SK-N-MC (cell line): ENCODE data around the gene SNRPA.

Experiments used
- EZH2 ChIP-seq: fragments of 200-600 bp; sonication (generic); IDR thresholded peaks from one replicate; pipeline ENCODE4 v1.6.1; 2017; ENCODE audit warnings: antibody characterized with exemption
- FOXP2 ChIP-seq: optimal IDR thresholded peaks from 2 replicates; pipeline ENCODE3; 2011; ENCODE audit warnings: mild to moderate bottlenecking, moderate library complexity; ENCODE audit not compliant: insufficient read depth; ENCODE audit errors: extremely low read length, control extremely low read depth
- POLR2AphosphoS5 ChIP-seq: IDR thresholded peaks from 2 replicates; pipeline ENCODE4 v1.6.1; 2012; ENCODE audit warnings: mild to moderate bottlenecking, low read depth, low read length, borderline replicate concordance

- TF ChIP-seq EZH2 (no peak), POLR2AphosphoS5 (no peak), FOXP2 (no peak)
Measured at GRCh38 chr19:40759352-40759751, 8.3 kb downstream of the SNRPA start.
